Hematopoietic multipotent progenitor cell treated with erythropoietin and hydrocortisone succinate and interleukin-3 and kit ligand, for 17 days (in vitro differentiated cells): Measurements from ENCODE around the gene IQCK.

Experiments
- DNase-seq: peaks from one replicate; pipeline ENCODE4 v3.0.0-alpha.2; 2015; ENCODE audit warnings: low spot score

IQCK gene

DNA sequence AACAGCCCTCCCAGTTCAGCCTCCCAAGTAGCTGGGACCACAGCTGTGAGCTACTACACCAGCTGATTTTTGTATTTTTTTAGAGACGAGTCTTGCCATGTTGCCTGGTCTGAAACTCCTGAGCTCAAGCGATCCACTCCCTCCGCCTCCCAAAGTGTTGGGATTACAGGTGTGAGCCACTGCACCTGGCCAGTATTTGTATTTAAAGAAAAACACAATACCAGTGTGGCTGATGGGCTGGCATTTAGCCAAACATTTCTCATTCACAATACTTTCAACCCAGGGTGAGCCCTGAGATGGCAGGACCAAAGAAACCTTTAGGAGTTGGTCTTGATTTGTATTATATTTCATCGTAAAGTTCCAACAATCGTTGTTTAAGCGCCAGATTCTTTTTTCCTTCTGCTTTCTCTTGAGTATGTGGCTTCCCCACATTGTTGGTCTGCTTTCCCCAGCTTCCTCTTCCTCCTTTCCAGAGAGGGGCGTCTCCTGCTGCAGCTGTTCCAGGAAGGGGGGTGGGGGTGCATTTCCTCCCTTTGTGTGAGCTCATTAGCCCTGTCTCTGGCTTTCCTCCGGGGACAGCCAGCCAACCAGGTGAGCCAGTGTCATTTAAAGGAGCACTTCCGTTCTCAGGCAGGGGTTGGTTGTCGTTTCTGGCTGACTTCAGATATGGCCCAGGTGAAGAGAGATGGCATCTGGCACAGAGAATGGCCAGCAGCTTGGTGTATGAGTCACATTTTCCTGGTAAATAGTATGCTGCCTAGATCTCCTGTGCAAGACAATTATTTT is 86.7 kb downstream of the IQCK start:
- no peak for DNase-seq

DNA sequence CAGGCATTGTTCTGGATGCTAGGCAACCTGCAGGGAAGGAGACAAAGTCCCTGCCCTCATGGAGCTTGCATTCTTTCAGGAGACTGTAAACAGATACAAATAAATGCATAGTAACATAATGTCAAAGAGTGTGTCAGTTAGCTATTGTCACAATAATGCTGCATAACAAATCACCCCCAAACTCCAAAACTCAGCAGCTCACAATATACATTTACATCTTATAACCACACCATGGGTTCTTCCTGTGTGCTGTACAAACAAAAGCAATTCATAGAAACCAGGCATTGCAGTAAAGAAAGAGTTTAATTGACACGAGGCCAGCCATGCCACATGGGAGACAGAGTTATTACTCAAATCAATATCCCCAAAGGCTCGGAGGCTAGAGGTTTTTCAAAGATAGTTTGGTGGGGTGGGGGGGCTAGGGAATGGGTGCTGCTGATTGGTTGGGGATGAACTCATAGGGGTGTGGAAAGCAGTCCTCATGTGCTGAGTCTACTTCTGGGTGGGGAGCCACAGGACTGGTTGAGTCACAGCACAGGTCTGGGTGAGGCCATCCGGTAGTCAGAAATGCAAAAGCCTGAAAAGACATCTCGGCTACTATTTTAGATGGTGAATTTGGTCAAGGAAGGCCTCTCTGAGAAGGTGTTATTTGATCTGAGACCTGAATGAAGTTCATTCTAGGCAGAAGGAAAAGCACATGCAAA is 87.5 kb downstream of the IQCK start:
- DNase-seq: no peak

DNA sequence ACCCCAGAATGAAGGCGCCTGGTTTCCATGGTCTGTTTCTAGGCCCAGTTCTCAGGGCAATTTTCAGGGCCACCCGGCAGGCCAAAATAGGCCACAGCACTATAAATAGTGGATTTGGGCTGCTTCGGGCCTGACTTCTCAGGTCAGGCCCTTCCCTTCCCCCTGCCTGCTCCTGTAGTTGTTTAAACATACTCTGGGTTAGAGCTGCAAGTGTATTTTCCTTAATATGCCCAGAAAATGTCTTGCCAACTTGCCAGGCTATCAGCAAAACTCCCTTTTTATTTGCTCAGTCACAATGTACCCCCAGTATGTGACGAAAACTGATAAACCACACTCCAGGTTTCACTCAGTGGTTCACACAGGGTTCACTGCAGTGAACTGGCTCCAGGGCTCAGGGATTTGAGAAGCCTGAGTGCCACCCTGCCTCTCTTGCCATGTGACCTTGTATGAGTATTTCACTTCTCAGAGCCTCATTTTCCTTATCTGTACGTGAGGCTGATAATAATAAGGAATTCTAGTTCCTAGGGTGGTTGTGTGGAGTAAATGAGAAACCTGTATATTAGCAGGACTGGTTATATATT is 90.1 kb downstream of the IQCK start:
- DNase-seq: no peak

DNA sequence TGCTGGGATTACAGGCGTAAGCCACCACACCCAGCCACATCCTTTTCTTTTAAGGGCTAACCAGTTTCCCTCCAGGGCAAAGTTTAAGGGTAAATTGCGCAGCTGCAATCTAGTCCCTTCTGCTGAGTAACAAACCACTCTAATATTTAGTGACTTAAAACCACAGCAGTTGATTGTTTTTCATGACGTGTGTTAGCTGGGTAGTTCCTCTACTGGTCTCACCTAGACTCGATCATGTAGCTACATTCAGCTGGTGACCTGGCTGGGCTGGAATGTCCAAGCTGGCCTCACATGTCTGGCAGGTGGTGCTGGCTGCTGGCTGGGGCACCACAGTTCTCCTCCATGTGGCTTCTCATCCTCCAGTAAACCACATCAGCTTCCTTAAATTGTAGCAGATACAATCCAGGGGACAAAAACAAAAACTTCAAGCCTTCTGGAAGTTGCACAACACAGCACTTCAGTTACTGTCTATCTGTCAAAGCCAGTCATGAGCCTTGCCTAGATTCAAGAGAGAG is 91.1 kb downstream of the IQCK start:
- no peak for DNase-seq

DNA sequence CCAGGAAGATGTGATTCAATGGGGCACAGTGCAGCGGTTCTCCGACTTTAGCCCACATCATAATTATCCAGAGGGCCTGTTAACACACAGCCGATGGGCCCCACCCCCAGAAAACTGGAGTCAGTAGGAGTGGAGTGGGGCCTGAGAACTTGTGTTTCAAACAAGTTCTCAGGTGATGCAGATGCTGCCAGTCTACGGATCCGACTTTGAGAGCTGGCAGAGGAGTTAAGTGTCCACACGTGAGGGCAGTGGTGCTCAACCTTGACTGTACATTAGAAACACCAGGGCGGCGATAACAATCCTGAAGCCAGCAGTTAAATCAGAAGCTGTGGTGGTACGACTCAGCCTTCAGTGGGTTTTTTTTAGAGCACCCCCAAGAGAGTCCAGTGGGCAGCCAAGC is 91.6 kb downstream of the IQCK start:
- DNase-seq: no peak

DNA sequence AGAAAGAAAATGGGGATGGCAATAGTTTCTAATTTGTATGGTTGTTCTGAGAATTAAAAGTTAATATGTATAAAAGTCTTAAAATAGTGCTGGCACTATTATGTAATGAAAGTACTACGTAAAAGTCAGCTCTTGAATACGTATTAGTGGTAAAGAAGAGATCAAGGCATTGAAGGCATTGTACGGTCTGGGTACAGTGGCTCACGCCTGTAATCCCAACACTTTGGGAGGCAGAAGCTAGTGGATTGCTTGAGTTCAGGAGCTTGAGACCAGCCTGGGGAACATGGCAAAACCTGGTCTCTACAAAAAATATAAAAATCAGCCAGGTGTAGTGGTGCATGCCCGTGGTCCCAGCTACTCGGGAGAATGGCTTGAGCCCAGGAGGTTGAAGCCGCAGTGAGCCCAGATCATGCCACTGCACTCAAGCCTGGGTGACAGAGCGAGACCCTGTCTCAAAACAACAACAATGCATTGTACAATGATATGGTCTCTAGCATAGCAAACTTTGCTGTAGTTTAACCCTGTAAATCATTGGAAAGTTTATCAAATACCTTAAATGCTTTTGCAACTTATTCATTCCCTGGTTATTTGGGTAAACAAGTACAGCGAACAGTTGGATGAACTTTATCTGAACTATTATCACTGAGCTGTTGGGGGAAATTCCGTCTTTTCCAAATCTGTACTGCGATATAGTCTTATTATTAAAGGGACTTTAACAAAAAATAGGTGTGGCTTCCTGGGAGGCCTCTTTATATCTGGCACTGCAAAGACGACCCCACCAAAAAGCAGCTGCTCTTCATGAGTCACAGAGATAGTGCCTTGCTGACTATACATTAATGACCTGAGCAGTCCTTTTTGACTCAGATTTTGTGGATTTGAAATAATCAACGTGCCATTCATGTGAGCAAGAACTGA is 93.0 kb downstream of the IQCK start:
- no peak for DNase-seq

DNA sequence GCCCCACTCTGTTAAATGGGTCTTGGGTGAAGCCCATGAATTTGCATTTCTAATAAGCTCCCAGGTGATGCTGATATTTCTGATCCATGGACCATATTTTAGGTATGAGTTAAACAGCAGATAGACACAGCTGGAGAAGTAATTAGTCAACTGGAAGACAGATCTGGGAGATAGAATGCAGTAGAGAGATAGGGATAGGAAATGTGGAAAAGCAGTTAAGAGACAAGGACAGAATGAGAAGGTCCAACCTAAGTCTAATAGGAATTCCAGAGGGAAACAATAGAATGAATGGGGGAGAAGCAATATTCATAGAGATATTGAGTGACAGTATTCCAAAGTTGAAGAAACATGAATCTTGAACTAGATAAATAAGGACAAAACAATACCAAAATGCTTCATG is 94.9 kb downstream of the IQCK start:
- DNase-seq: no peak

DNA sequence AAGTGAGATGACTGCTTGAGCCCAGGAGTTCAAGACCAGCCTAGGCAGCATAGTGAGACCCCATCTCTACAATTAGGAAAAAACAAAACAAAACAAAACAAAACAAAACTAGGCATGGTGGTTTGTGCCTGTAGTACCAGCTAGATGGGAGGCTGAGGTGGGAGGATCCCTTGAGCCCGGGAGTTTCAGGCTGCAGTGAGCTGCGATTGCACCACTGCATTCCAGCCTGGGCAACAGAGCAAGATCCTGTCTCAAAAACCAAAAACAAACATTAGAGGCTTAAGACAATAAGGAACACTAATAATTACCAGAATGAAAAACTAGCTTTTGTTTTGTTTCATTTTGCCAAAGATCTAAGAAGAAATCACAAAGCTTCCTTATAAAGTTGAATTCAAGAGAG is 97.3 kb downstream of the IQCK start:
- no peak for DNase-seq

DNA sequence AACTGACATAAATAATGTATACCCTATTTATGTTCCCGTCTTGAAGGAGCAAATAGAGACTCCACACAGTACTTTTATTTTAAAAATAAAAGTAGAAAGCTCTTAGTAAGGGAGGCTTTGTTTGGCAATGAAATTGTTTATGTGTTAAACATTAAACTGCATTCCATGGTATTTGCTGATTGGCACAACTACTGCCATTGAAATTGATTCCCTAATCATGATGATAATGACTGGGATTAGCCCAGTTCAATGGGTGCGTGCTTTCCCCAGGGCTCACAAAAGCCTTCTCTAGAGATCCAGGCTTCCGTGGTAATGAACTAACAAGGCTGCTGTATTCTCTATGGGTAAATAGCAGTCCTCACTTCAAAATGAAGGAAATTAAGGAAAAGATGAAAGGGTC is 99.1 kb downstream of the IQCK start:
- no peak for DNase-seq

DNA sequence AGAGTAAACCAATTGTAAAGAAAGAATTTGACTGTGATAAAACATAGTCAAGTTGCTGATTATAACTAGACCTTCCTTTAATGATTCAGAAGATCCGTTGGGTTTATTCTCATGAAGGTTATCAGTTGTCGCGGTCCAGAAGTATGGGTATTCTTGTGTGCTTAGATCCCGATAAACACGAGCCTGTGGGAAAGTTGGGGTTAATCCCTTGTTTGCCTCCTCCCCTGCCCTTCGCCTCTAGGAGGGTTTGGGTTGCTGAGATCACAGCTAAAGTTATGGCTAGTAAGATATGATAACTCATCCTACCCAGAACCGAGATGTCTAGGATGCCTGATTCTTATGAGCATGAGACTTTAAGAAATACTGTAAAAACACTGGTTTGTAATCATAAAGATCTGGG is 99.8 kb downstream of the IQCK start:
- no peak for DNase-seq

DNA sequence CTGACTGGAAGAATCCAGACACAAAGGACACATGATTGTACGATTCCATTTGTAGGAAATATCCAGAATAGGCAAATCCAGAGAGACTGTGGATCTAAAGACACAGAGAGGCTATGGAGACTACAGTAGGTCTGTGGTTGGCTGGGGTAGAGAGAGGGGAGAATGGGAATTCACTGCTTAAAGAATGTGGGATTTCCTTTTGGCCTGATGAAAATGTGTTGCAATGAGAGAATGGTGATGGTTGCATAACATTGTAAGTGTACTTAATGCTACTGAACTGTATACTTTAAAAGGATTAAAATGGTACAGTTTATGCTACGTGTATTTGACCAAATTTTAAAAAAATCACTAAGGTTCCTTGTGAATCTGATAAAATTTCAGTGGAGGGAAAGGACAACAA is 104.5 kb downstream of the IQCK start:
- no peak for DNase-seq

DNA sequence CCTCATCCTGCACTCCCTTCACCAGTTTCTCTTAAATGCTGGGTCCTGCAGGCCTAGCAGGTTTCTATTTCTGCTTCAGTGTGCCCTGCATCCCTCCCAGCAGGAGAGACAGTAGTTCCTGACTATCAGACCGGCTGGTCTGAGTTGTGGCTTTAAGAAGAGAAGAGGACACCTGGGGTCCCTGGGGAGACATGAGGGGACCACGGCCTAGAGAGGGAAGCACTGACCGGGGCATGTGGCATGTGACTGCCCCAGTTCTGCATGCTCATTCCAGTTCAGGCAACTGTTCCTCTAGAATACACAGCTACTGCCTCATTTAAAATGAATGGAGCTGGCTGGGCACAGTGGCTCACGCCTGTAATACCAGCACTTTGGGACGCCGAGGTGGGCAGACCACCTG is 105.3 kb downstream of the IQCK start:
- DNase-seq: no peak

DNA sequence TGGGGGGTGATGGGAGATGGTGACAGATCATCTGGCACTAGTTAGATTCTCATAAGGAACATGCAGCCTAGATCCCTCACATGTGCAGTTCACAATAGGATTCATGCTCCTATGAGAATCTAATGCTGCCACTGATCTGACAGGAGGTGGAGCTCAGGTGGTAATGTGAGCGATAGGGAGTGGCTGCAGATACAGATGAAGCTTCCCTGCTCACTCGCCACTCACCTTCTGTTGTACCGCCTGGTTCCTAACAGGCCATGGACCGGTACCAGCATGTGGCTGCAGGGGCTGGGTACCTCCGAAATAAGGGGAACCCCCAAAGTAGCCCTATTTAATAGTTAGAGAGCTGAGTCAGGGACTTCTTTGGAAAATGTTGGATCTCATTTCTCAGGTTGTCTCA is 106.1 kb downstream of the IQCK start:
- DNase-seq: no peak

DNA sequence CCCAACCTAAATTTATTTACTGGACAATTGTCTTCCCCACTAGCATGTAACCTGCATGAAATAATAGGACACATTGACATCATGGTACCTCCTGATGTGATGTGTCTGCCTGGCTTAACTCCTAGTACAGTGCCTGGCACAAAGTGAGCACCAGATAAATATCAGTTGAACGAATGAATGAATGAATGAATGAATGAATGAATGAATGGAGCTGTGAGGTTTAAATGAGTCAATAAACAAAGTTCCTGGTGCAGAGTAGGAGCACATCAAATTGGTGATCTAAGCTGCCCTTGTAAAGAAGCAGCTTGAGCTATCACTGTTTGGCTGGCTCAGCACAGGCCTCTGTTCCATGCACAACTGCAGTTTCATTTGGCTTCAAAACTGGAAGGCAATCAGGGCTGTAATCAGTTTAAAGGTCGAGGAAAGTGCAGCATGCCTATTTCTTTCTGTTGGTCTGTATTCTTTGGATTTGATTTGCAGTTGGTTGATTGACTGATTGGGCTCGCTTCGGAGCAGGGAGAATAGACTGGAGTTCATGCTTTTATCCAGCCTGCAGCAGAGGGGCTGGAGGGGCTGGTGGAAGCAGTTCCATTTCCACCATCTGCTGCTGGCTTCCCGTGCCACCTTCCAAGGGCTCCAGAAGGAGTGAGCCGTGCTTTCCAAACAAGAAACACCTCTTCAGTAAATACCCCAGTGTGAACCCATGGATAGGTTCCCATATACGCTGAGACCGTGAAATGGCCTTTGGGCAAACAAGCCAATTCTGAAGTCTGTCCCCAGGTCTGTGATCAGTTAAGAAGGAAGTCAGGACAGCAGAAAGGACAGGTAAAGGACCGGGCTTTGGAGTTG is 112.0 kb downstream of the IQCK start:
- no peak for DNase-seq

DNA sequence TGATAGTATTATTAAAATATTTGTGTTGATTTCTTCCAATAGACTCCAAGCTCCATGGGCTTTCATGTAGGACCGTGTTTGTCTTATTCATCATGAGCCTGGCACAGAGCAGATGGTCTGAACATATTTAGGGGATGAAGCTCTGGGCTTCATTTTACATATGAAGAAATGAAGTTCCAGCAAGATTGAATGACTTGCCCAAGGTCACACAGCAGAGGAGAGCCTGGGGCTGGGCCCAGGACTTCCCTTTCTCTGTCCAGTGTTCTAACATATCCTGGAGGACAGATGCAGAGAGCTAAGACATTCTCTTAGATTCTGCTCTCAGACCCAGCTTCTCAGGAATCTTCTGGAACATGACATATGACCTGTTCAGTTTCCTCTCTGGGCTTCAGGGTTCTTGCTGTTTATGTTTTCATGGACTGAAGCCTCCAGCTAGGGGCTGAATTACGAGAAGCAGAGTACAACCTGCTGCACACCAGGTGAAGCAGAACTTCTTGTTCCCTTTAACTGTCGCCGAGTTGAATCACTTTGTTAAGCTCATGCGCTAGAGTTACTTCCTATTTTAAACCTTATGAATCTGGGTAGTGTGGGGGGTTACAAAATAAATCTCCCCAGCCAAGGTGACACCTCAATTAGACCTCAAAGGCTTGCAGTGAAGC is 113.0 kb downstream of the IQCK start:
- no peak for DNase-seq

DNA sequence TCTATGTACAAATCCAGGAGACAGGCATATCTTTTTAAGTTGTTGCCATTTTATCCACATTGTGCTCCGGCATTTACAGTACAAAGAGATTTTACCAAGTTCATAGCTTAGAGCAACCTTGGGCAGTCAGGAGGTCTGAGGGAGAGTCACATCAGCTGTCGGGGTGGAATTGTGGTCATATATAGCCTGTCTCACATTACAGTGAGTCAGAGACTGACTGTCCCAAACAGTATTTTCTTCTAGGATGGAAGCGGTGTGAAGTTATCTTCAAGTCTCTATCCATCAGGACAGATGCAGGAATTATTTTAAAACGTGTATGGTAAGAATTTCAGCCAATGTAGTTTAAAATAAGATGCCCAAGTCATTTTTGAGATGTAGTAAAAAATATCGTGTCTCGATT is 113.6 kb downstream of the IQCK start:
- DNase-seq: no peak

DNA sequence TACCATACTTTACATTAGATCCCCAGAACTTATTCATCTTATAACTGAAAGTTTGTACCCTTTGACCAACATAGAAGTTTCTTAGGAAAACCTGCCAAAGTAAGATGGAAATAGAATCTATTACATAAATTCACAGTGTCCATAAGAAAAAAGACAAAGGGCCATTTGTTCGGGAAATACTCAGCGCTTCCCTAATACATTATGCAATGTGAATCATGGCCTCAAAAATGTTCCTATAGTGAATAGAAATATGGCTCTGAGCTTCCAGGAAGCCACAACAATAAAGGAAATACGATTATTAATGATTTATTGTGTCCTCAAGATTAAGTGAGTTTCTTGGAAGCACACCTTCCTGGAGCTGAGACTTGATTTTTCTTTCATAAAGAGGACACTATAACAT is 115.1 kb downstream of the IQCK start:
- DNase-seq: no peak

DNA sequence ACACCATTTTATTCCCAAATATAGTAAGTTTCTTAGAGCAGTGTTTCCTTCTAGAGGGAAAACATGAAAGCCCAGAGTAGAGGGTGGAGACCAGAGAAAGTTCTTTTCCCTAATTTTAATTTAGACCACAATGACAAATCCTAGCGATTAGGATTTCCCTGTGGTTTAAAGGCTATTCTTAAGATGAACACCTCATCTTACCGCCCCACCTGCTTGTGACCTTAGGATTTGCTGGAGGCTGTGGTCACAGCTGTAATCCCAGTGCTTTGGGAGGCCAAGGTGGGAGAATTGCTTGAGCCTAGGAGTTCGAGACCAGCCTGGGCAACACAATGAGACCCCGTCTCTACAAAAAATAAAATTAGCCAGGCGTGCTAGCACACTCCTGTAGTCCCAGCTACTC is 115.5 kb downstream of the IQCK start:
- no peak for DNase-seq

DNA sequence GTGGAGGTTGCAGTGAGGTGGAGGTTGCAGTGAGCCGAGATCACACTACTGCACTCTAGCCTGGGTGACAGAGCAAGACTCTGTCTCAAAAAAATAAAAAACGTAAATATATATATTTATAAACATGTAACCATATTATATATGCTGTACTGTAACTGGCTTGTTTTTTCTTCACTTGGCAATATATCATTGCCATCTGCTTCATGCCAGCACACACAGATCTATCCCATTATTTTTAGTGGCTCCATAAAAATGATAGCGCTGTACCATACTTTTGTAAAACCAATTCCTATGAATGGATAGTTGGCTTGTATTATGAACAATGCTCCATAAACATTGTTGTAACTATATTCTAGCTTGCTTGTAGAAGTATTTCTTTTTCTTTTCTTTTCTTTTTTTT is 117.1 kb downstream of the IQCK start:
- DNase-seq: no peak

DNA sequence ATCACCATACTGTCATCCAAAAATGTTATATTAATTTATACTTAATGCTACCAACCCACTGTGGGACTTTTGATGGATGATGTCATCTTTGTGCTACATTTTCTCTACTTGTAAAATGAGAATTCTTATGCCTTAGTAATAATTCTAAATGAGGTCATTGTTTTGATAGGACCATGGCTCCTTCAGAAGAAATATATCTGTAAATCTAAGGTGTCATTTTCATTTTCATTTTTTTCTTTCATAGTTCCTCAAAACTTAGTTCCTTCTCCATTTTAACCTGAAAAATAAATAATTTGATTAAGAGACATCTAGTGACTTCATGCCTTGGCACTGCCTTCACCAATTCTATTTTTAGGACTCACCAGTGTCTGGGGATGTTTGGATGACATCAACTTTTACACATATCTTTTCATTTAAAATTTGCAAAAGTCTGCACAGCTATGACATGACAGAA is 117.9 kb downstream of the IQCK start:
- no peak for DNase-seq
